K562 (cell line): ENCODE measurements around the gene DIP2C. TPM values are rescaled to one million over a fixed set of nuclear protein-coding genes. Genes with fewer than 3 reads are reported as not detected.

Experiments
- ATAC-seq: fragments of 200-7000 bp; cut with Tn5 transposase; 3 replicates; pipeline ENCODE4 v1.9.1; 2020; ENCODE audit warnings: moderate library complexity
- BruUV-seq: library from RNA; stranded (reverse); fragments of 400-500 nt; replicated peaks from 2 replicates; lab custom pipeline; 2021; lab: Mats Ljungman, UMichigan
- CTCF ChIA-PET: fragments of 300-600 bp; formaldehyde crosslinking; extraction: SDS; loops from one replicate; lab custom pipeline; 2021; ENCODE audit warnings: low intra/inter-chr PET ratio; lab: Yijun Ruan, JAX
- POLR2A ChIA-PET: fragments of 300-600, 350-650 bp; sonication (Branson Sonifier 250); formaldehyde crosslinking; extraction: SDS; loops from one replicate; lab custom pipeline; 2021; ENCODE audit warnings: antibody characterized with exemption, inconsistent platforms; lab: Yijun Ruan, JAX
- DNase-seq, 4 experiments: peaks; one replicate each; pipeline versions ENCODE4 v3.0.0 to v3.0.0-alpha.2; 2011 to 2018; ENCODE audit warnings: low spot score in 3 of 4, mixed read lengths in 3 of 4; ENCODE audit errors: extremely low read depth in 1 of 4
- FAIRE-seq: peaks from 2 replicates; lab custom pipeline; 2011; peaks lifted over from hg19 to GRCh38; lab: Jason Lieb, UNC
- H2AFZ ChIP-seq: 2 replicates; pipeline ENCODE4 v1.6.0; 2011; ENCODE audit warnings: low read depth, low read length, control low read depth, inconsistent platforms
- H3K27ac ChIP-seq: fragments of 200-600 bp; 3 replicates; pipeline ENCODE4 v1.8.0; 2011; ENCODE audit warnings: low read depth, mild to moderate bottlenecking, control low read depth, inconsistent platforms, low read length, moderate library complexity, mixed read lengths; ENCODE audit errors: extremely low read depth
- H3K27me3 ChIP-seq, 2 experiments: fragments of 300-600 bp in 1 of 2; 2 replicates in 1 of 2; 3 replicates in 1 of 2; pipeline versions ENCODE4 v1.6.0 to v1.8.0; 2011; ENCODE audit warnings: inconsistent platforms in 2 of 2, low read length in 2 of 2, mild to moderate bottlenecking in 1 of 2, mixed read lengths in 1 of 2, moderate library complexity in 1 of 2; ENCODE audit not compliant: control insufficient read depth in 2 of 2, insufficient read depth in 2 of 2
- H3K36me3 ChIP-seq: fragments of 300-600 bp; 3 replicates; pipeline ENCODE4 v1.8.0; 2011; ENCODE audit warnings: mild to moderate bottlenecking, low read length, inconsistent platforms; ENCODE audit not compliant: control insufficient read depth, insufficient read depth
- H3K4me1 ChIP-seq, 2 experiments: fragments of 200-600 bp in 1 of 2; replicated peaks in 1 of 2; 2 replicates in 1 of 2; 3 replicates in 1 of 2; pipeline versions ENCODE4 v1.5.1 to v1.8.0; 2011; ENCODE audit warnings: inconsistent platforms in 2 of 2, low read length in 2 of 2, mild to moderate bottlenecking in 1 of 2, mixed read lengths in 1 of 2, moderate library complexity in 1 of 2; ENCODE audit not compliant: control insufficient read depth in 2 of 2, insufficient read depth in 2 of 2
- H3K4me2 ChIP-seq: 2 replicates; pipeline ENCODE4 v1.6.1; 2011; ENCODE audit warnings: low read length, control low read depth, inconsistent platforms, mixed read lengths; ENCODE audit not compliant: insufficient read depth
- H3K4me3 ChIP-seq: fragments of 200-600 bp; sonication (generic), shearing (Covaris generic); 2 replicates; pipeline ENCODE4 v1.5.1; 2016; ENCODE audit warnings: control low read depth, inconsistent platforms
- H3K79me2 ChIP-seq: fragments of 200-600 bp; 3 replicates; pipeline ENCODE4 v1.8.0; 2011; ENCODE audit warnings: low read length, inconsistent platforms; ENCODE audit not compliant: control insufficient read depth, insufficient read depth
- H3K9ac ChIP-seq, 2 experiments: 2 replicates each; pipeline versions ENCODE4 v1.6.0 to v1.6.1; 2011; ENCODE audit warnings: low read depth in 2 of 2, low read length in 2 of 2, control low read depth in 1 of 2, inconsistent platforms in 1 of 2, mild to moderate bottlenecking in 1 of 2, mixed read lengths in 1 of 2; ENCODE audit not compliant: insufficient read depth in 1 of 2
- H3K9me1 ChIP-seq: one replicate; pipeline ENCODE4 v1.6.0; 2011; ENCODE audit warnings: inconsistent platforms, mild to moderate bottlenecking, low read length, moderate library complexity; ENCODE audit not compliant: control insufficient read depth, insufficient read depth
- H3K9me3 ChIP-seq: replicated peaks from 2 replicates; pipeline ENCODE4 v1.5.1; 2011; ENCODE audit warnings: low read depth, low read length, inconsistent platforms; ENCODE audit not compliant: control insufficient read depth, insufficient read depth
- H4K20me1 ChIP-seq: replicated peaks from 2 replicates; pipeline ENCODE4 v1.6.1; 2011; ENCODE audit warnings: low read length, inconsistent platforms, mixed read lengths; ENCODE audit not compliant: control insufficient read depth, insufficient read depth
- FOSL1 ChIP-seq: fragments of 200-800 bp; sonication (Bioruptor generic); conservative IDR thresholded peaks from 2 replicates; pipeline ENCODE4 v1.6.1; 2016; ENCODE audit warnings: missing genetic modification characterization, missing compliant biosample characterization
- HNRNPUL1 ChIP-seq: fragments of 200-400 bp; formaldehyde crosslinking; IDR thresholded peaks from 2 replicates; pipeline ENCODE4 v1.6.1; 2017; ENCODE audit warnings: low read length
- KAT2B ChIP-seq: IDR thresholded peaks from one replicate; pipeline ENCODE4 v1.6.1; 2012; ENCODE audit warnings: low read depth, mild to moderate bottlenecking, control low read depth, inconsistent platforms, low read length, moderate library complexity
- SPI1 ChIP-seq: IDR thresholded peaks from 2 replicates; pipeline ENCODE4 v1.6.1; 2011; ENCODE audit warnings: low read depth, low read length, control low read depth, borderline replicate concordance
- TCF7 ChIP-seq: sonication (generic); IDR thresholded peaks from 2 replicates; pipeline ENCODE4 v1.6.1; 2016; ENCODE audit warnings: antibody characterized with exemption, borderline replicate concordance
- USF2 ChIP-seq: sonication (generic); formaldehyde crosslinking; IDR thresholded peaks from 2 replicates; pipeline ENCODE4 v1.5.0; 2020; ENCODE audit warnings: missing genetic modification reagents
- ZBTB34 ChIP-seq: fragments of 250-450 bp; sonication (Bioruptor Pico); IDR thresholded peaks from 2 replicates; pipeline ENCODE4 v1.8.0; 2021; ENCODE audit warnings: mild to moderate bottlenecking, moderate library complexity
- ZNF23 ChIP-seq: fragments of 250-450 bp; sonication (Bioruptor Pico); IDR thresholded peaks from 2 replicates; pipeline ENCODE4 v1.4.0; 2020; ENCODE audit warnings: mild to moderate bottlenecking
- ZNF444 ChIP-seq: fragments of 250-450 bp; sonication (Bioruptor Pico); IDR thresholded peaks from 2 replicates; pipeline ENCODE4 v1.4.0; 2020; ENCODE audit warnings: mild to moderate bottlenecking, moderate library complexity
- ZNF584 ChIP-seq: fragments of 200-800 bp; sonication (Bioruptor generic); IDR thresholded peaks from 2 replicates; pipeline ENCODE4 v1.6.1; 2016; ENCODE audit warnings: low read depth, mild to moderate bottlenecking, missing genetic modification characterization, missing compliant biosample characterization
- WGBS: fragments of 100-300 bp; shearing (Covaris generic); methylation state at CpG from one replicate; pipeline ENCODE4 v1.1.6; 2016; ENCODE audit warnings: low coverage, mixed read lengths; ENCODE audit not compliant: insufficient coverage; ENCODE audit errors: missing lambda C conversion rate; 5-methylcytosine and 5-hydroxymethylcytosine counted together
- in situ Hi-C: fragments of 300-500 bp; cut with MboI; formaldehyde crosslinking; loops from 4 replicates; pipeline ENCODE4 v1.15.0; 2018; ENCODE audit warnings: inconsistent platforms, mixed read lengths
- intact Hi-C: fragments of 100-400 bp; cut with micrococcal nuclease; formaldehyde crosslinking; loops from 2 replicates; pipeline ENCODE4 v1.14.2; 2022
- polyA plus RNA-seq, 8 experiments: library from polyadenylated mRNA; depleted of rRNA in 4 of 8; stranded (reverse) in 5 of 8; unstranded in 3 of 8; fragments of >200 nt; fragmentation: Nextera tagmentation in 2 of 8; fragmentation: Illumina TruSeq in 1 of 8; extraction: Ambion mirVana in 2 of 8; extraction: Trizol in 1 of 8; gene quantifications; 2 replicates each; pipeline versions ENCODE4 v1.2.1 to v1.2.3, GENCODE V29; 2011 to 2014; ENCODE audit warnings: inconsistent platforms in 1 of 8, missing spikeins in 1 of 8
- total RNA-seq, 7 experiments: library from RNA; depleted of rRNA in 6 of 7; stranded (reverse); fragments of >200 nt in 6 of 7; fragmentation: Illumina TruSeq in 2 of 7; extraction: Trizol in 2 of 7; gene quantifications; 2 replicates each; pipeline versions ENCODE4 v1.2.1 to v1.2.3, GENCODE V29; 2011 to 2021; ENCODE audit warnings: low replicate concordance in 1 of 7

The DIP2C gene
- total and polyA plus RNA-seq, 9 of the 15 experiments (the other 6 are each of a cell fraction or from before 2014, with no cell fraction given) = 0.01 TPM; not detected in 8

GRCh38 chr10:316390-316789 lies 373.1 kb downstream of the DIP2C start:
- H3K4me2 ChIP-seq = no peak overlapping the region
- ATAC-seq (no peak), DNase-seq (no peak), FAIRE-seq (no peak)
- POLR2A ChIA-PET = interaction anchor here (1.1 kb wide), 1 partner anchor 23 kb away, joined by 3 read pairs; no protein-coding TSS in a partner anchor
- no peaks in the 10 kb centered on the region for H3K36me3 ChIP-seq
- H3K27me3 ChIP-seq = peaks cover 32 to 45% of the 10 kb centered on the region in 2 experiments
- no peaks in the 10 kb centered on the region for H4K20me1 ChIP-seq
- in situ Hi-C loops = no loop called here
- intact Hi-C loops = no loop called here
- no peaks in the 10 kb centered on the region for H3K9me1 ChIP-seq
- H3K4me3 ChIP-seq = no peak overlapping the region
- H3K27ac ChIP-seq = no peak overlapping the region
- no TSS peak for BruUV-seq
- no peak overlapping the region; a peak in 1 of 4 replicates for H3K9ac ChIP-seq
- no peak overlapping the region for H2AFZ ChIP-seq
- no peaks in the 10 kb centered on the region for H3K9me3 ChIP-seq
- 1% methylated on average over 6 of the region's 6 CpGs for WGBS
- H3K79me2 ChIP-seq = no peaks in the 10 kb centered on the region
- CTCF ChIA-PET = no interaction called here
- no peaks in the 10 kb centered on the region for H3K4me1 ChIP-seq
- TF ChIP-seq HNRNPUL1 = no peak
- no peak for TF ChIP-seq SPI1
- TF ChIP-seq TCF7 = no peak
- no peak for TF ChIP-seq FOSL1
- no peak for TF ChIP-seq KAT2B
- no peak for TF ChIP-seq ZBTB34 (CRISPR knock-in tag)
- TF ChIP-seq ZNF23 = no peak
- no peak for TF ChIP-seq ZNF444 (CRISPR knock-in tag)
- no peak for TF ChIP-seq ZNF584 (CRISPR knock-in tag)
- no peak for TF ChIP-seq USF2 (CRISPR knock-in tag)
